Liver (tissue), 3 donors: ENCODE results near the gene P2RY14.

Experiments
- EGR1 ChIP-seq, 2 donors: IDR thresholded peaks; 2 replicates each; pipeline ENCODE4 v1.6.1; 2016 to 2018; ENCODE audit warnings: antibody characterized with exemption in 2 of 2, low read depth in 2 of 2
- SP1 ChIP-seq: IDR thresholded peaks from 2 replicates; pipeline ENCODE4 v1.6.1; 2018; ENCODE audit warnings: antibody characterized with exemption, mild to moderate bottlenecking
- TF ChIP-seq, protein P1 (sequence below): fragments of 150-350 bp; IDR thresholded peaks from 2 replicates; pipeline ENCODE4 v1.5.1; 2017; ENCODE audit warnings: improper control_type of control experiment, low read depth, low read length; ENCODE audit not compliant: missing input control
- donor health status: healthy.
- donor health status: healthy.

DNA sequence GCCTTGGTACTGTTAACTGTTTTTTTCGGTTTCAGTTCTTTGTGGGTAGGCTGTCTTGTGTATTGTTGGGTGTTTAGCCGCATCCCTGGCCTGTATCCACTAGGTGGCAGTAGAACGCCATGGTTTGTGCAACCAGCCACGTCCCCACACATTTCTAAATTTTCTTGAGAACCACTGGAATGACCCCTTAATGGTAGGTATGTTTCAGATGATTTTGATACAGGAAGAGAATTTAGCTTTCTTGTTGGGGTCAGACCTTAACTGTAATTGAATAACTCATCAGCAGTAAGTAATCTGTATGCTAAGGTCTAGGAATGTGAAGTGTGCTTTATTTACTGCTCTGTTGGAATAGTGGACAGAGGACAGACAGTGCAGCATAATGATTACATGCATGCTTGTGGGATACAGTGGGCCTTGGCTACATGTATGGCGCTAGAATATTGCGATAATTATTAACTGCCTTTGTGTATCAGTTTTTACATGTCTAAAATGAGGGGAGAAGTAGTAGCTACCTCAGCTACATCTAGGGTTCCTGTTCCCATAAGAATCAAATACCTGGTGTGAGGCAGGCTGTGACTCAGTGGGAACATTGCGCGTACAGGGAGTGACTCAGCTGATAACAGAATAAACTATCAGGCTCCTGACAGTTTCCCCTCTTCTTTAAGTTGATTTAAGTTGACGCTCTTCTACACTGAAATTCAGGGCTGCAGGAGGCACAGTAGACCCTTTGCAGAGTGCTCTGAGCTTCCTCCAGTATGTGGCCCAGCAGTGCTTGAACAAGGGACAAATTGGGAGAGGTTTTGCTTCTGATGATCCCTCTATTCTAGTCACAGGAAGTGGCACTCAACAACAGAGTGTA lies 50.3 kb downstream of the P2RY14 start:
- TF ChIP-seq, protein P1, sequence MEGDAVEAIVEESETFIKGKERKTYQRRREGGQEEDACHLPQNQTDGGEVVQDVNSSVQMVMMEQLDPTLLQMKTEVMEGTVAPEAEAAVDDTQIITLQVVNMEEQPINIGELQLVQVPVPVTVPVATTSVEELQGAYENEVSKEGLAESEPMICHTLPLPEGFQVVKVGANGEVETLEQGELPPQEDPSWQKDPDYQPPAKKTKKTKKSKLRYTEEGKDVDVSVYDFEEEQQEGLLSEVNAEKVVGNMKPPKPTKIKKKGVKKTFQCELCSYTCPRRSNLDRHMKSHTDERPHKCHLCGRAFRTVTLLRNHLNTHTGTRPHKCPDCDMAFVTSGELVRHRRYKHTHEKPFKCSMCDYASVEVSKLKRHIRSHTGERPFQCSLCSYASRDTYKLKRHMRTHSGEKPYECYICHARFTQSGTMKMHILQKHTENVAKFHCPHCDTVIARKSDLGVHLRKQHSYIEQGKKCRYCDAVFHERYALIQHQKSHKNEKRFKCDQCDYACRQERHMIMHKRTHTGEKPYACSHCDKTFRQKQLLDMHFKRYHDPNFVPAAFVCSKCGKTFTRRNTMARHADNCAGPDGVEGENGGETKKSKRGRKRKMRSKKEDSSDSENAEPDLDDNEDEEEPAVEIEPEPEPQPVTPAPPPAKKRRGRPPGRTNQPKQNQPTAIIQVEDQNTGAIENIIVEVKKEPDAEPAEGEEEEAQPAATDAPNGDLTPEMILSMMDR = peak; percentile 96
- TF ChIP-seq SP1 (no peak), EGR1 (IDR thresholded peaks at IDR 0.05; ENCODE audit: low read depth in 2 of 2) (no peak)
